Stimulated activated CD8-positive, alpha-beta memory T cell treated with anti-CD3 and anti-CD28 coated beads, Interleukin-4, amount 100 ng/mL, for 48 hours (primary cell): Measurements from ENCODE around the gene COL3A1.

Source experiments
- DNase-seq: peaks from one replicate; pipeline ENCODE4 v3.0.0-alpha.2; 2020

Gene COL3A1

GRCh38 chr2:188976545-188977268 lies 2.5 kb downstream of the COL3A1 start:
- no peak for DNase-seq

GRCh38 chr2:188977317-188977716 lies 3.1 kb downstream of the COL3A1 start:
- no peak for DNase-seq

- no peak for DNase-seq
Measured at GRCh38 chr2:188978291-188979081, 4.3 kb downstream of the COL3A1 start.

- no peak for DNase-seq
Measured at GRCh38 chr2:188979187-188980114, 5.3 kb downstream of the COL3A1 start.

GRCh38 chr2:188983427-188984064 lies 9.4 kb downstream of the COL3A1 start:
- no peak for DNase-seq

- no peak for DNase-seq
Measured at GRCh38 chr2:188984065-188984491, 9.9 kb downstream of the COL3A1 start.

GRCh38 chr2:188984680-188985079 lies 10.5 kb downstream of the COL3A1 start:
- no peak for DNase-seq

GRCh38 chr2:188986839-188987238 lies 12.7 kb downstream of the COL3A1 start:
- no peak for DNase-seq

GRCh38 chr2:188993247-188993646 lies 19.1 kb downstream of the COL3A1 start:
- DNase-seq: no peak

GRCh38 chr2:188997263-188997662 lies 23.1 kb downstream of the COL3A1 start:
- no peak for DNase-seq

GRCh38 chr2:189000221-189000620 lies 26.0 kb downstream of the COL3A1 start:
- no peak for DNase-seq

GRCh38 chr2:189002079-189002478 lies 27.9 kb downstream of the COL3A1 start:
- DNase-seq: no peak

GRCh38 chr2:189008555-189009262 lies 34.5 kb downstream of the COL3A1 start:
- no peak for DNase-seq

GRCh38 chr2:189010536-189010935 lies 36.4 kb downstream of the COL3A1 start:
- DNase-seq: no peak

- no peak for DNase-seq
Measured at GRCh38 chr2:189012351-189012750, 38.2 kb downstream of the COL3A1 start.

- DNase-seq: no peak
Measured at GRCh38 chr2:189013031-189013430, 38.9 kb downstream of the COL3A1 start.

GRCh38 chr2:189013671-189014448 lies 39.7 kb downstream of the COL3A1 start:
- DNase-seq: no peak

- no peak for DNase-seq
Measured at GRCh38 chr2:189014449-189015138, 40.4 kb downstream of the COL3A1 start.

GRCh38 chr2:189015359-189015758 lies 41.2 kb downstream of the COL3A1 start:
- DNase-seq: no peak

- DNase-seq: no peak
Measured at GRCh38 chr2:189016311-189016861, 42.2 kb downstream of the COL3A1 start.
